ENCODE results near the gene ADAMTS9. TPM values are rescaled to one million over a fixed set of nuclear protein-coding genes. Genes with fewer than 3 reads are reported as not detected.

ADAMTS9 gene
- total and polyA plus RNA-seq, 2 donors (not counting 1 experiment from before 2014, with no cell fraction given), result not detected

DNA sequence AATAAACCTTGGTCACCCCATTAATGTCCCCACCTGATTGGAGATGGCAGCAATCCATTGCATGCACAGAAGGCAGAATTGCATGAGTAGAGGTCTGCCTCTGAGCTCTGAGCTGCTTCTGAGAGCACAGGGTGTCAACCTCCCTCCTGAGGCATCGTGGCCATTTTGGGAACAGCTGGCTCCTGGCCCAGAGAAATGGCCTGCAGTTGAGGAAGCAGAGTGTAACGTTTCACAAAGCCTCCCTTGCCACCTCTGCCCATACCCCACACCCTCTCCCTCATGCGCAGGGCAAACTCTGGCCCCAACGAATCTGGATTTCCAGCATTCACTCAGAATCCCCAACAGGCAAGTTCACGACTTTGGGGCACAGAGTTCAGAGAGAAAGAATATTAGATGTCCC lies 198.9 kb downstream of the ADAMTS9 start:
- H3K4me2 ChIP-seq (replicated peaks; ENCODE audit: low read depth, low read length, poor library complexity, severe bottlenecking), result no peak overlapping the region
- no peak overlapping the region for H3K4me3 ChIP-seq (ENCODE audit: control extremely low read depth in 1 of 5, extremely low read depth in 1 of 5, insufficient read depth in 1 of 5, low read depth in 2 of 5, low read length in 4 of 5)
- H3K9me3 Mint-ChIP-seq (ENCODE audit: insufficient read depth), result no peaks in the 10 kb centered on the region
- POLR2A ChIA-PET, result no interaction called here
- H3K9ac ChIP-seq (ENCODE audit: low read length), result no peak overlapping the region
- no peaks in the 10 kb centered on the region for H3K9me3 ChIP-seq (ENCODE audit: control extremely low read depth in 1 of 3, control insufficient read depth in 2 of 3, insufficient read depth in 1 of 3, low read length in 2 of 3)
- H3K4me1 ChIP-seq (ENCODE audit: control insufficient read depth in 2 of 2, insufficient read depth in 2 of 2, low read length in 2 of 2), result peaks cover 0 to 4% of the 10 kb centered on the region in 2 donors
- 50% methylated on average over 2 of the region's 5 CpGs for WGBS (ENCODE audit: insufficient coverage)
- no peaks in the 10 kb centered on the region for H3K79me2 ChIP-seq (ENCODE audit: control insufficient read depth, insufficient read depth, low read length)
- TF ChIP-seq, protein P1, sequence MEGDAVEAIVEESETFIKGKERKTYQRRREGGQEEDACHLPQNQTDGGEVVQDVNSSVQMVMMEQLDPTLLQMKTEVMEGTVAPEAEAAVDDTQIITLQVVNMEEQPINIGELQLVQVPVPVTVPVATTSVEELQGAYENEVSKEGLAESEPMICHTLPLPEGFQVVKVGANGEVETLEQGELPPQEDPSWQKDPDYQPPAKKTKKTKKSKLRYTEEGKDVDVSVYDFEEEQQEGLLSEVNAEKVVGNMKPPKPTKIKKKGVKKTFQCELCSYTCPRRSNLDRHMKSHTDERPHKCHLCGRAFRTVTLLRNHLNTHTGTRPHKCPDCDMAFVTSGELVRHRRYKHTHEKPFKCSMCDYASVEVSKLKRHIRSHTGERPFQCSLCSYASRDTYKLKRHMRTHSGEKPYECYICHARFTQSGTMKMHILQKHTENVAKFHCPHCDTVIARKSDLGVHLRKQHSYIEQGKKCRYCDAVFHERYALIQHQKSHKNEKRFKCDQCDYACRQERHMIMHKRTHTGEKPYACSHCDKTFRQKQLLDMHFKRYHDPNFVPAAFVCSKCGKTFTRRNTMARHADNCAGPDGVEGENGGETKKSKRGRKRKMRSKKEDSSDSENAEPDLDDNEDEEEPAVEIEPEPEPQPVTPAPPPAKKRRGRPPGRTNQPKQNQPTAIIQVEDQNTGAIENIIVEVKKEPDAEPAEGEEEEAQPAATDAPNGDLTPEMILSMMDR (IDR thresholded peaks at IDR 0.05), result no peak
- no peak for TF ChIP-seq EZH2 (IDR thresholded peaks at IDR 0.05; ENCODE audit: borderline replicate concordance, insufficient read depth, low read depth, low read length, poor library complexity, severe bottlenecking)
- H2AFZ ChIP-seq (ENCODE audit: insufficient read depth, low read depth, low read length, poor library complexity, severe bottlenecking), result no peak overlapping the region
- peaks cover 4% of the 10 kb centered on the region for H3K4me1 Mint-ChIP-seq
- DNase-seq (no peak), ATAC-seq (ENCODE audit: low read depth) (no peak)
- H4K20me1 ChIP-seq (ENCODE audit: control insufficient read depth, insufficient read depth, low read length, poor library complexity, severe bottlenecking), result no peaks in the 10 kb centered on the region
- H3K27me3 ChIP-seq (replicated peaks in 1 of 4; ENCODE audit: control extremely low read depth in 1 of 4, control insufficient read depth in 3 of 4, insufficient read depth in 4 of 4, low read length in 3 of 4), result peaks cover 0 to 39% (median 6%) of the 10 kb centered on the region in 4 experiments
- CTCF ChIA-PET, result no interaction called here
- intact Hi-C loops (cut with micrococcal nuclease), result no loop called here
- no peak overlapping the region for H3K27ac Mint-ChIP-seq
- H3K27ac ChIP-seq (ENCODE audit: low read length in 2 of 2), result no peak overlapping the region
- H3K4me3 Mint-ChIP-seq, result no peak overlapping the region
- H3K27me3 Mint-ChIP-seq, result peaks cover 47% of the 10 kb centered on the region
- H3K36me3 ChIP-seq (replicated peaks in 1 of 2; ENCODE audit: control extremely low read depth in 1 of 2, control insufficient read depth in 1 of 2, extremely low read depth in 1 of 2, insufficient read depth in 2 of 2, low read length in 1 of 2), result no peaks in the 10 kb centered on the region

DNA sequence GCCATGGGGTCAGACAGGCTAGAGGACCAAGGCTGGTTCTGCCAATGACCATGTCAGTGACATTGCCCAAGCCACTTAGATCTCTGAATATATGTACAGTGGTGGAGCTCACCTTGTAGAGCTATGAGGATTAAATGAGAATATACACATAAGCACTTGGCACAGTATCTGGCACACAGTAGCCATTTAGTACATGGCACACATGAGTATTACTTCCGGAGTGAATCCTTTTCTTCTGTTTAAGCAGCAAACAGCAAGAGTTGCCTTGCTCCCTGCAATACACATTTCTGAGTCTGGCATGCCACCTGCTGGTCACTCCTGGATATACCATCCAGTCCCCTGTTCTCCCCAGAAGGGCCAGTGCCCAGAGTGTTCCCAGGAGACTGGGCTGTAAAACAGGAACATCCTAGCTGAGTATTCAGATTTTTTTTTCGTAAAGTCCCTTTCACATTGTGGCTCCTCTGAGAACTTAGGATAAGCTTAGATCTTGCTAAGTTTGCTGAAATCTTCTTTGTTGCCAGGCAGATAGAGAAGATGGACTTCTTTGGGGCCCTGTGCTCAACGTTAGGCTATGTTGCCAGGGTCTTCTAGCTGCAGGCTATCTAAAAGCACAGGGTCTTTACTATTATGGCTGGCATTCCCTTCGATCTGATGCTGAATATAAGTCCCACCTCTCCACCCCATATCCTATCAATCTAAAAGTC lies 203.4 kb downstream of the ADAMTS9 start:
- Histone ChIP-seq H2AFZ (ENCODE audit: insufficient read depth, low read depth, low read length, poor library complexity, severe bottlenecking) (peak overlapping the region; percentile 38), H3K4me3 (ENCODE audit: control extremely low read depth in 1 of 5, extremely low read depth in 1 of 5, insufficient read depth in 1 of 5, low read depth in 2 of 5, low read length in 4 of 5) (no peak overlapping the region), H3K36me3 (replicated peaks in 1 of 2; ENCODE audit: control extremely low read depth in 1 of 2, control insufficient read depth in 1 of 2, extremely low read depth in 1 of 2, insufficient read depth in 2 of 2, low read length in 1 of 2) (no peaks in the 10 kb centered on the region), H3K4me1 (ENCODE audit: control insufficient read depth in 2 of 2, insufficient read depth in 2 of 2, low read length in 2 of 2) (peaks cover 0 to 4% of the 10 kb centered on the region in 2 donors), H3K4me2 (replicated peaks; ENCODE audit: low read depth, low read length, poor library complexity, severe bottlenecking) (peak overlapping the region; percentile 25), H3K9me3 (ENCODE audit: control extremely low read depth in 1 of 3, control insufficient read depth in 2 of 3, insufficient read depth in 1 of 3, low read length in 2 of 3) (no peaks in the 10 kb centered on the region), H3K9ac (ENCODE audit: low read length) (no peak overlapping the region), H3K79me2 (ENCODE audit: control insufficient read depth, insufficient read depth, low read length) (no peaks in the 10 kb centered on the region), H3K27me3 (replicated peaks in 1 of 4; ENCODE audit: control extremely low read depth in 1 of 4, control insufficient read depth in 3 of 4, insufficient read depth in 4 of 4, low read length in 3 of 4) (peaks cover 0 to 13% (median 1%) of the 10 kb centered on the region in 4 experiments), H3K27ac (ENCODE audit: low read length in 2 of 2) (no peak overlapping the region), H4K20me1 (ENCODE audit: control insufficient read depth, insufficient read depth, low read length, poor library complexity, severe bottlenecking) (no peaks in the 10 kb centered on the region)
- intact Hi-C loops (cut with micrococcal nuclease), result no loop called here
- TF ChIP-seq, protein P1 (IDR thresholded peaks at IDR 0.05), result peak; percentile 84
- no peak for TF ChIP-seq EZH2 (IDR thresholded peaks at IDR 0.05; ENCODE audit: borderline replicate concordance, insufficient read depth, low read depth, low read length, poor library complexity, severe bottlenecking)
- POLR2A ChIA-PET, result no interaction called here
- ATAC-seq (ENCODE audit: low read depth), result peak; percentile 95
- peak; percentile 72 for DNase-seq
- CTCF ChIA-PET, result interaction anchor here (0.5 to 4.8 kb wide), 11 partner anchors 8 to 1927 kb away, joined by 3 to 65 read pairs (median 6); partner anchors contain the start of gene PSMD6
- H3K27ac Mint-ChIP-seq, result no peak overlapping the region
- no peak overlapping the region for H3K4me3 Mint-ChIP-seq
- H3K4me1 Mint-ChIP-seq, result peaks cover 4% of the 10 kb centered on the region
- H3K9me3 Mint-ChIP-seq (ENCODE audit: insufficient read depth), result no peaks in the 10 kb centered on the region
- peaks cover 21% of the 10 kb centered on the region for H3K27me3 Mint-ChIP-seq
- WGBS (ENCODE audit: insufficient coverage), result 4% methylated on average over 2 of the region's 4 CpGs

All from B cell (primary cell).